WERI-Rb-1 (cell line): ENCODE measurements around the gene CRYM.

ENCODE experiments used
- DNase-seq: peaks from one replicate; pipeline ENCODE4 v3.0.0-alpha.2; 2020
- H3K27ac ChIP-seq: fragments of 250-450 bp; sonication (Bioruptor Pico); 2 replicates; pipeline ENCODE4 v1.5.1; 2020; ENCODE audit warnings: mild to moderate bottlenecking, moderate library complexity
- H3K27me3 ChIP-seq: fragments of 250-450 bp; sonication (Bioruptor Pico); 2 replicates; pipeline ENCODE4 v1.5.1; 2021; ENCODE audit warnings: mild to moderate bottlenecking, low read depth, moderate library complexity; ENCODE audit not compliant: insufficient read depth, severe bottlenecking
- H3K36me3 ChIP-seq: fragments of 250-450 bp; sonication (Bioruptor Pico); 2 replicates; pipeline ENCODE4 v1.5.1; 2020; ENCODE audit warnings: mild to moderate bottlenecking, moderate library complexity
- H3K4me3 ChIP-seq: 2 replicates; pipeline ENCODE4 v1.5.1; 2011; ENCODE audit warnings: low read depth, mild to moderate bottlenecking, control low read depth, low read length
- H3K9me3 ChIP-seq: fragments of 250-450 bp; sonication (Bioruptor Pico); 2 replicates; pipeline ENCODE4 v1.5.1; 2021; ENCODE audit warnings: mild to moderate bottlenecking, moderate library complexity; ENCODE audit not compliant: severe bottlenecking
- TF ChIP-seq, protein P1 (sequence below): IDR thresholded peaks from 2 replicates; pipeline ENCODE4 v1.5.1; 2011; ENCODE audit warnings: low read depth, mild to moderate bottlenecking, control low read depth, inconsistent platforms, low read length

The CRYM gene

DNA sequence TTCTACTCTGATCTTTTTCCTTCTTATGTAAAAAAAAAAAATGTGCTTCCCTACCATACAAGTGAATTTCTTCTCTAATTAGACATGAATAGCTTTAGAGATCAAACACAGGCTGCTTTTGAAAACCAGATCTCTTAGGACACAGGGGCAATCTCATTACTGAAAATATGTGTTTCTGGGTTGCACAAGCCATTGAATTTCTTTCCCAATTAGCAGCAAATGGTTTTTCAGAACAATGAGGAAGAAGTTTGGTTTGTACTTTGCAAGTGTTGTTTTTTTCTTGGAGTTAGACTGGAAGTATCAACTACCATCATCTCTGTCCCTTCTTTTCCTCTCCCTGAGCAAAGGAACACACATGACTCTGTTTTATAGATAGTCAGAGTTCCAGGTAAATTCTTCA, 50.2 kb downstream of the CRYM start:
- TF ChIP-seq, protein P1, sequence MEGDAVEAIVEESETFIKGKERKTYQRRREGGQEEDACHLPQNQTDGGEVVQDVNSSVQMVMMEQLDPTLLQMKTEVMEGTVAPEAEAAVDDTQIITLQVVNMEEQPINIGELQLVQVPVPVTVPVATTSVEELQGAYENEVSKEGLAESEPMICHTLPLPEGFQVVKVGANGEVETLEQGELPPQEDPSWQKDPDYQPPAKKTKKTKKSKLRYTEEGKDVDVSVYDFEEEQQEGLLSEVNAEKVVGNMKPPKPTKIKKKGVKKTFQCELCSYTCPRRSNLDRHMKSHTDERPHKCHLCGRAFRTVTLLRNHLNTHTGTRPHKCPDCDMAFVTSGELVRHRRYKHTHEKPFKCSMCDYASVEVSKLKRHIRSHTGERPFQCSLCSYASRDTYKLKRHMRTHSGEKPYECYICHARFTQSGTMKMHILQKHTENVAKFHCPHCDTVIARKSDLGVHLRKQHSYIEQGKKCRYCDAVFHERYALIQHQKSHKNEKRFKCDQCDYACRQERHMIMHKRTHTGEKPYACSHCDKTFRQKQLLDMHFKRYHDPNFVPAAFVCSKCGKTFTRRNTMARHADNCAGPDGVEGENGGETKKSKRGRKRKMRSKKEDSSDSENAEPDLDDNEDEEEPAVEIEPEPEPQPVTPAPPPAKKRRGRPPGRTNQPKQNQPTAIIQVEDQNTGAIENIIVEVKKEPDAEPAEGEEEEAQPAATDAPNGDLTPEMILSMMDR, result no peak
- H3K4me3 ChIP-seq, result no peak overlapping the region
- H3K36me3 ChIP-seq, result no peaks in the 10 kb centered on the region
- no peaks in the 10 kb centered on the region for H3K9me3 ChIP-seq
- no peak overlapping the region for H3K27ac ChIP-seq
- no peak for DNase-seq
- H3K27me3 ChIP-seq, result no peaks in the 10 kb centered on the region

DNA sequence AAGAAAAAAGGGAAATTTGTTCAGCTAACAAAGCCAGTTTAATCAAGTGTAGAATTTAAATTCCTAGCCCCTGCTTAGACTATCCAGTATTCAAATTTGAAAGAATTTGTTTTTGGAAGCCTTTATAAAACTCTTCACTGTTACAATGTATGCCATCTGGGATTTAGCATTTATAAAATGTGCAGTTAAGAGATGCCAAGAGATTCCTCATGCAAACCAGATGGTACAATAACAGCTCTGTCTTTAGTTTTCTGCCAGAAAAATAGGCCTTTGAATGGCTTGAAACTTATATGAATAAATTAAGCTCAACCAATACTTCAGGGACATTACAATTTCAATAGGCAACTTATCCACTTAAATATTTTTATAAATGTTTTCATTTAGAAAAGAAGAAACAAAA, 51.3 kb downstream of the CRYM start:
- H3K36me3 ChIP-seq, result no peaks in the 10 kb centered on the region
- no peak overlapping the region for H3K27ac ChIP-seq
- no peak for DNase-seq
- TF ChIP-seq, protein P1, result no peak
- no peak overlapping the region for H3K4me3 ChIP-seq
- H3K9me3 ChIP-seq, result no peaks in the 10 kb centered on the region
- no peaks in the 10 kb centered on the region for H3K27me3 ChIP-seq

DNA sequence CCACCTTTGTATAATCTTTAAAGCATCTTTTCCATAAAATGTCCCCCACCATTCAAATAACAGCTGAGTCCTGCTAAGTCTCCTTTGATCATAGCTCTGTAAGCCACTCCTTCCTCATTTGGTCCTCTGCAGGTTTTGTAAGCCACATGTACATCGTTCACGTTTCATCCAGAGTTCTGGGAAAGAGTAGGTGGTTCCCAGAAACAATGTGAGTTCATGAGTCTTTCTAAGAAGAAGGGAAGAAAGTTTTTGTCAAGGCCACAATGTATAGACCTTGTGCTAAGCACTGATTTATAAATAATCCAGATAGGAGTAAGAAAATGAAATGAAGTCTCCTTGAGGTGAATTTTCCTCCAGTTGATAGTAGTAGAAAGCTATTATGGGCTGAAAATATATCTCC, 53.3 kb downstream of the CRYM start:
- TF ChIP-seq, protein P1, result no peak
- H3K36me3 ChIP-seq, result no peaks in the 10 kb centered on the region
- no peaks in the 10 kb centered on the region for H3K27me3 ChIP-seq
- no peak for DNase-seq
- no peak overlapping the region for H3K27ac ChIP-seq
- H3K9me3 ChIP-seq, result no peaks in the 10 kb centered on the region
- H3K4me3 ChIP-seq, result no peak overlapping the region

DNA sequence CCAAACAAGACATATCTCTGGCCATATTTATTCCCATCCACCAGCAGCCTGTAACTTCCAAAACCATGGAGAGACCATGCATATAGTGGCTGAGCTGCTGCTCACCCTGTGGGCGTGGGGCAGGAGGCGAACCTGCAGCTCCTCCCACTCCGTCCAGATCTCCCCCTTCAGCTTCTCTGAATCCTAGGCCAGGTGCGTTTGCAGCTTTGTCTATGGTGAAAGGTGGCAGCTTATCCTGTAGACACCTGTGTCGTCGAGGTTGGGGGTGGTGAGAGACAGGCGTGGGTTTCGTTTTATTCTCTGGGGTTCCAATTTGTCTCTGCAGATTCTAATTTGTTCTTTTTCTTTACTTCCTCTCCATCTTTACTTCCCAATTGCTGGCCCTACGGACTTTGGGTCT, 54.3 kb downstream of the CRYM start:
- Histone ChIP-seq H3K4me3 (no peak overlapping the region), H3K36me3 (no peaks in the 10 kb centered on the region), H3K27me3 (no peaks in the 10 kb centered on the region), H3K9me3 (peaks cover under 1% of the 10 kb centered on the region), H3K27ac (no peak overlapping the region)
- TF ChIP-seq, protein P1, result no peak
- no peak for DNase-seq

DNA sequence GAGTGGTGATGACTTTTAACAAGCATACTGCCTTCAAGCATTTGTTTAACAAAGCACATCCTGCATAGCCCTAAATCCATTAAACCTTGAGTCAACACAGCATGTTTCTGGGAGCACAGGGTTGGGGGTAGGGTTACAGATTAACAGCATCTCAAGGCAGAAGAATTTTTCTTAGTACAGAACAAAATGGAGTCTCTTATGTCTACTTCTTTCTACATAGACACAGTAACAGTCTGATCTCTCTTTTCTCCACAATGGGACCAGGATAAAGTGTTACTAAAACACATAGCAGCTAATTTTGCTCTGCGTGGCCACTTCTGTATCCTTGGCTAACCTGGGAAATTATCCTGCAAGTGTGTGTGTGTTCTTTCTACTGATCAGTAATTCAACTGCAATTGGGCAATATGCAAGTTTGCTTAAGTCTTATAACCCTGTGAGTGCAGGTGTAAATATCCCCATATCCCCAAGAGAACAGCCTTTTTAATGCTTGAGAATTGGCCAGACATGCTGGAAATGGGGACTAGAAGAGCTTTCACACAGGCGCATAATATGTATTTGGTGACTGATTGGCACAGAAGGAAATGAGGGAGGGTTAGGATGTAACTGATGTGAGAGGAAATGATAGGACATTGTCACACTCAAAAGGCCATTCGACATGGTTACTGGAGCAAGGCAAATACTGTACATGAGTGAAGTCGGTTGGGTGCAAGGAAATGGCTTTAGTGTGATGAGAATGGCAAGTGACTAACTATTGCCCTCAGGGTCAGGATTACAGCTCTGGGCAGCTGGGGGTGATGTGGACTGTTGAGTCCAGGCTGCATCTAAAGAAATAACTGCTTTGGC, 55.4 kb downstream of the CRYM start:
- H3K36me3 ChIP-seq, result no peaks in the 10 kb centered on the region
- TF ChIP-seq, protein P1, result no peak
- H3K4me3 ChIP-seq, result no peak overlapping the region
- H3K27me3 ChIP-seq, result no peaks in the 10 kb centered on the region
- H3K9me3 ChIP-seq, result peaks cover 3% of the 10 kb centered on the region
- no peak overlapping the region for H3K27ac ChIP-seq
- no peak for DNase-seq

DNA sequence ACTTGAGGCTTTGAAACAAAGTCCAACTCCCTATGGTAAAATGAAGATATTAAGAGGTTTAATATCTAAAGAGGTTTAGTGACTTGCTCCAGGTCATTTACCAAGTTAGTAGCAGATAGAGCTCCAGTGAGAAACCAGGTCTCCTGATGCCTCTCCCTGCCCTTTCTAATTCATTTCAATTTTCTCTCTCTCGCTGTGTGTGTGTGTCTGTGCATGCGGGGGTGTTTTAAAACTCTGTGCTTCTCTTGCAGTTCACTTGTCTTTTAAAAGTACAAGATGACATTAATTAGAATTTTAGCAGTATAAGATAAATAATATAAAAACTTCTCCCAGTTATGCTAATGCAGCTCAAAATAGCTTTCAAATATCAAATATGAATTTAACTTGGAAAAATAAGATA, 58.5 kb downstream of the CRYM start:
- Histone ChIP-seq H3K4me3 (no peak overlapping the region), H3K27me3 (no peaks in the 10 kb centered on the region), H3K9me3 (peaks cover 3% of the 10 kb centered on the region), H3K27ac (no peak overlapping the region), H3K36me3 (no peaks in the 10 kb centered on the region)
- DNase-seq, result no peak
- TF ChIP-seq, protein P1, result no peak
